ENCODE measurements around the gene AMHR2. TPM values are rescaled to one million over a fixed set of nuclear protein-coding genes. Genes with fewer than 3 reads are reported as not detected.
A peak's percentile ranks its signal among the peaks of the same experiment; 100 is the strongest.

Gene AMHR2
- total and polyA plus RNA-seq, 9 of the 15 experiments (the other 6 are each of a cell fraction or from before 2014, with no cell fraction given): 8.9 to 49.7 (median 19.3) TPM

GRCh38 chr12:53380104-53380793, 43.4 kb upstream of the AMHR2 start, which contains the start of gene SP1 (continued):
- TF ChIP-seq ZNF740 (CRISPR knock-in tag; IDR thresholded peaks at IDR 0.05) (peak; percentile 98), ZNF740 (tag; IDR thresholded peaks at IDR 0.05) (peak in 1 of 2 experiments; percentile 98; a peak in 2 of 4 replicates), POLR2H (tag; IDR thresholded peaks at IDR 0.05; ENCODE audit: low read depth) (peak; percentile 62), ZNF445 (CRISPR knock-in tag; IDR thresholded peaks at IDR 0.05; ENCODE audit: low read depth) (no peak), ATF4 (CRISPR knock-in tag; IDR thresholded peaks at IDR 0.05) (no peak), PCBP2 (IDR thresholded peaks at IDR 0.05; ENCODE audit: low read depth, low read length, poor library complexity, severe bottlenecking) (no peak), HNRNPK (IDR thresholded peaks at IDR 0.05; ENCODE audit: low read depth, low read length, poor library complexity, severe bottlenecking) (peak; percentile 89), VEZF1 (CRISPR knock-in tag; IDR thresholded peaks at IDR 0.05) (peak; percentile 100), HDAC3 (IDR thresholded peaks at IDR 0.05; ENCODE audit: borderline replicate concordance, partially characterized antibody) (no peak), ZNF444 (CRISPR knock-in tag; IDR thresholded peaks at IDR 0.05) (peak; percentile 83; the same call in 1 of the 2 replicates), MYNN (IDR thresholded peaks at IDR 0.05) (no peak), MYNN (CRISPR knock-in tag; IDR thresholded peaks at IDR 0.05) (no peak), CCNT2 (IDR thresholded peaks at IDR 0.05; ENCODE audit: borderline replicate concordance, extremely low read depth, insufficient read length, low read depth, low read length) (peak; percentile 92), CHAMP1 (IDR thresholded peaks at IDR 0.05) (no peak), TGIF2 (CRISPR knock-in tag; IDR thresholded peaks at IDR 0.05) (no peak), SP1 (CRISPR knock-in tag; IDR thresholded peaks at IDR 0.05) (peak; percentile 77), GTF2A2 (tag; IDR thresholded peaks at IDR 0.05) (no peak), TSC22D4 (tag; IDR thresholded peaks at IDR 0.05) (no peak), MYC (IDR thresholded peaks at IDR 0.05; ENCODE audit: low read depth, low read length) (peak; percentile 7; the same call in 1 of the 2 replicates), MYC (CRISPR knock-in tag; IDR thresholded peaks at IDR 0.05; ENCODE audit: borderline replicate concordance, low read depth) (no peak), ZNF239 (CRISPR knock-in tag; IDR thresholded peaks at IDR 0.05) (no peak)

Measured in K562 (cell line).